Chondrocyte (in vitro differentiated cells): Measurements from ENCODE around the gene MBD5. TPM values are rescaled to one million over a fixed set of nuclear protein-coding genes. Genes with fewer than 3 reads are reported as not detected.

ENCODE experiments used
- DNase-seq: peaks from one replicate; pipeline ENCODE4 v3.0.0; 2021; ENCODE audit warnings: mixed read lengths, low spot score
- H3K27ac Mint-ChIP-seq: one replicate; pipeline ENCODE4 v1.8.0; 2021; ENCODE audit warnings: mild to moderate bottlenecking, moderate library complexity, mixed read lengths; ENCODE audit not compliant: unreplicated experiment
- H3K27me3 Mint-ChIP-seq: 2 replicates; pipeline ENCODE4 v1.8.0; 2021; ENCODE audit warnings: low read depth, mixed read lengths
- H3K36me3 Mint-ChIP-seq: 2 replicates; pipeline ENCODE4 v1.8.0; 2021; ENCODE audit warnings: low read depth, mixed read lengths
- H3K4me1 Mint-ChIP-seq: 2 replicates; pipeline ENCODE4 v1.8.0; 2021; ENCODE audit warnings: low read depth, mild to moderate bottlenecking, mixed read lengths
- H3K4me3 Mint-ChIP-seq: one replicate; pipeline ENCODE4 v1.8.0; 2021; ENCODE audit warnings: mild to moderate bottlenecking, moderate library complexity, mixed read lengths; ENCODE audit not compliant: unreplicated experiment
- H3K9me3 Mint-ChIP-seq: 2 replicates; pipeline ENCODE4 v1.8.0; 2021; ENCODE audit warnings: low read depth, mixed read lengths
- CTCF ChIP-seq: fragments of 200-600 bp; sonication (generic); IDR thresholded peaks from 2 replicates; pipeline ENCODE4 v1.5.0; 2021; ENCODE audit warnings: antibody characterized with exemption, mild to moderate bottlenecking, moderate library complexity
- total RNA-seq: library from RNA; stranded (reverse); gene quantifications from 3 replicates; pipeline ENCODE4 v1.2.1, GENCODE V29; 2021

Gene MBD5
- total RNA-seq, 1 donor from 2014 or later, result 31.1 TPM

- peak; percentile 73 for TF ChIP-seq CTCF
- no peaks in the 10 kb centered on the region for H3K9me3 Mint-ChIP-seq
These were observed 506 bp upstream of the MBD5 start, which contains the start of gene ORC4 for GRCh38 chr2:148020111-148021058. ORC4 (minus strand) TSS chr2:148020737; CDS start chr2:147975958, 44,779 bp downstream.

GRCh38 chr2:148021886-148022285, 995 bp downstream of the MBD5 start:
- no peak for DNase-seq
- H3K4me1 Mint-ChIP-seq, result peaks cover 47% of the 10 kb centered on the region

More at GRCh38 chr2:148020111-148021058, 506 bp upstream of the MBD5 start, which contains the start of gene ORC4:
- Mint-ChIP-seq H3K4me1 (peaks cover 49% of the 10 kb centered on the region), H3K27ac (peak within 1 kb of the TSS; percentile 98), H3K36me3 (no peaks in the 10 kb centered on the region), H3K27me3 (no peaks in the 10 kb centered on the region), H3K4me3 (peak within 1 kb of the TSS; percentile 100)
- DNase-seq, result peak; percentile 99

GRCh38 chr2:148022351-148022750, 1.5 kb downstream of the MBD5 start:
- H3K4me1 Mint-ChIP-seq, result peaks cover 46% of the 10 kb centered on the region
- DNase-seq, result no peak
- H3K4me3 Mint-ChIP-seq, result peak overlapping the region; percentile 100
- no peaks in the 10 kb centered on the region for H3K36me3 Mint-ChIP-seq
- peak overlapping the region; percentile 98 for H3K27ac Mint-ChIP-seq
- H3K9me3 Mint-ChIP-seq, result no peaks in the 10 kb centered on the region
- no peaks in the 10 kb centered on the region for H3K27me3 Mint-ChIP-seq
- no peak for TF ChIP-seq CTCF

More at GRCh38 chr2:148021886-148022285, 995 bp downstream of the MBD5 start:
- Mint-ChIP-seq H3K36me3 (no peaks in the 10 kb centered on the region), H3K4me3 (peak overlapping the region; percentile 100), H3K9me3 (no peaks in the 10 kb centered on the region), H3K27me3 (no peaks in the 10 kb centered on the region), H3K27ac (peak overlapping the region; percentile 98)
- TF ChIP-seq CTCF, result no peak

- no peak for DNase-seq
- no peak for TF ChIP-seq CTCF
- H3K9me3 Mint-ChIP-seq, result no peaks in the 10 kb centered on the region
- H3K36me3 Mint-ChIP-seq, result no peaks in the 10 kb centered on the region
- H3K27ac Mint-ChIP-seq, result peak overlapping the region; percentile 23
- H3K27me3 Mint-ChIP-seq, result no peaks in the 10 kb centered on the region
- peaks cover 44% of the 10 kb centered on the region for H3K4me1 Mint-ChIP-seq
- peak overlapping the region; percentile 100 for H3K4me3 Mint-ChIP-seq
These were observed 2.0 kb downstream of the MBD5 start for GRCh38 chr2:148022882-148023281.

- no peaks in the 10 kb centered on the region for H3K27me3 Mint-ChIP-seq
- H3K9me3 Mint-ChIP-seq, result no peaks in the 10 kb centered on the region
- no peaks in the 10 kb centered on the region for H3K36me3 Mint-ChIP-seq
- no peak for DNase-seq
- no peak overlapping the region for H3K4me3 Mint-ChIP-seq
- peak overlapping the region; percentile 49 for H3K27ac Mint-ChIP-seq
- TF ChIP-seq CTCF, result no peak
- peaks cover 35% of the 10 kb centered on the region for H3K4me1 Mint-ChIP-seq
These were observed 3.0 kb downstream of the MBD5 start for GRCh38 chr2:148023861-148024260.
